Keratinocyte (primary cell): ENCODE results near the gene FHIT.

Experiments used
- EZH2 ChIP-seq: IDR thresholded peaks from one replicate; pipeline ENCODE4 v1.6.1; 2012; ENCODE audit warnings: inconsistent platforms, mild to moderate bottlenecking, low read length, moderate library complexity
- TF ChIP-seq, protein P1 (sequence below), 3 experiments: IDR thresholded peaks in 1 of 3; conservative IDR thresholded peaks in 1 of 3; optimal IDR thresholded peaks in 1 of 3; 2 replicates in 2 of 3; 3 replicates in 1 of 3; pipeline versions ENCODE3 to v1.5.1; 2011; ENCODE audit warnings: low read length in 3 of 3, mild to moderate bottlenecking in 3 of 3, moderate library complexity in 2 of 3, control low read depth in 1 of 3, inconsistent platforms in 1 of 3; ENCODE audit not compliant: insufficient read depth in 2 of 3; ENCODE audit errors: extremely low read depth in 1 of 3

DNA sequence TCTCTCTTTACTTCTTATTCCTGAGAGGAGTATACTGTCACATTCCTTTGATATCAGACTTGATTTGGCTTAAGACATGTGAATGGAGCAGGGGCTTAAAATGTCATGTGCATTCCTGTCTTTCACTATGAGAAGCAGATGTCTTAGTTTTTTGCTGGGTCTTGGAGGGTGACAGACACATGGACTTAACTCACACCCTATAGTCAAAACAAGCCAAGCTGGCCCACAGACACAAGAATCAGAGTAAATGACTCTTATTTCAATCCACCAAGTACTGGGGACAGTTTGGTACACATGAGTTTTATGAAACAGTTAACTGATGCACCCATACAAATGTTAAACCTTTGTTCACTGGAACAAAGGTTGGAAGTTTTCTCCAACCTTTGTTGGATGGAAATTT is 1177.3 kb downstream of the FHIT start:
- no peak for TF ChIP-seq EZH2
- TF ChIP-seq, protein P1, sequence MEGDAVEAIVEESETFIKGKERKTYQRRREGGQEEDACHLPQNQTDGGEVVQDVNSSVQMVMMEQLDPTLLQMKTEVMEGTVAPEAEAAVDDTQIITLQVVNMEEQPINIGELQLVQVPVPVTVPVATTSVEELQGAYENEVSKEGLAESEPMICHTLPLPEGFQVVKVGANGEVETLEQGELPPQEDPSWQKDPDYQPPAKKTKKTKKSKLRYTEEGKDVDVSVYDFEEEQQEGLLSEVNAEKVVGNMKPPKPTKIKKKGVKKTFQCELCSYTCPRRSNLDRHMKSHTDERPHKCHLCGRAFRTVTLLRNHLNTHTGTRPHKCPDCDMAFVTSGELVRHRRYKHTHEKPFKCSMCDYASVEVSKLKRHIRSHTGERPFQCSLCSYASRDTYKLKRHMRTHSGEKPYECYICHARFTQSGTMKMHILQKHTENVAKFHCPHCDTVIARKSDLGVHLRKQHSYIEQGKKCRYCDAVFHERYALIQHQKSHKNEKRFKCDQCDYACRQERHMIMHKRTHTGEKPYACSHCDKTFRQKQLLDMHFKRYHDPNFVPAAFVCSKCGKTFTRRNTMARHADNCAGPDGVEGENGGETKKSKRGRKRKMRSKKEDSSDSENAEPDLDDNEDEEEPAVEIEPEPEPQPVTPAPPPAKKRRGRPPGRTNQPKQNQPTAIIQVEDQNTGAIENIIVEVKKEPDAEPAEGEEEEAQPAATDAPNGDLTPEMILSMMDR (optimal IDR thresholded peaks at IDR 0.05 in 1 of 3, IDR thresholded peaks at IDR 0.05 in 1 of 3, conservative IDR thresholded peaks at IDR 0.05 in 1 of 3; ENCODE audit: extremely low read depth in 1 of 3, insufficient read depth in 2 of 3, low read length in 3 of 3), result no peak
